HL-60 (cell line): ENCODE data around the gene CEND1.

Experiments used
- DNase-seq, 2 experiments: peaks; one replicate each; pipeline ENCODE4 v3.0.0-alpha.2; 2010 to 2020; ENCODE audit warnings: low read depth in 1 of 2, low spot score in 1 of 2
- H3K27ac ChIP-seq: fragments of 250-450 bp; sonication (Bioruptor Pico); replicated peaks from 2 replicates; pipeline ENCODE4 v1.5.1; 2020; ENCODE audit warnings: mild to moderate bottlenecking, moderate library complexity
- H3K27me3 ChIP-seq: fragments of 250-450 bp; sonication (Bioruptor Pico); 2 replicates; pipeline ENCODE4 v1.5.1; 2021; ENCODE audit warnings: mild to moderate bottlenecking, moderate library complexity; ENCODE audit not compliant: insufficient read depth, poor library complexity, severe bottlenecking
- H3K4me3 ChIP-seq: replicated peaks from 2 replicates; pipeline ENCODE4 v1.5.1; 2011; ENCODE audit warnings: mild to moderate bottlenecking, control low read depth, low read length; ENCODE audit not compliant: insufficient read depth
- CTCF ChIP-seq: IDR thresholded peaks from one replicate; pipeline ENCODE4 v1.5.1; 2011; ENCODE audit warnings: low read length, control low read depth, inconsistent platforms; ENCODE audit not compliant: insufficient read depth
- GABPA ChIP-seq: IDR thresholded peaks from 2 replicates; pipeline ENCODE4 v1.6.1; 2012; ENCODE audit warnings: low read depth
- POLR2AphosphoS5 ChIP-seq: IDR thresholded peaks from 2 replicates; pipeline ENCODE4 v1.6.1; 2012; ENCODE audit warnings: low read depth
- SPI1 ChIP-seq: IDR thresholded peaks from 2 replicates; pipeline ENCODE4 v1.6.1; 2012; ENCODE audit warnings: low read depth, mild to moderate bottlenecking, borderline replicate concordance
- TF ChIP-seq, protein P1 (sequence below): IDR thresholded peaks from 2 replicates; pipeline ENCODE4 v1.6.1; 2012; ENCODE audit warnings: low read depth; ENCODE audit not compliant: insufficient replicate concordance

CEND1 gene

DNA sequence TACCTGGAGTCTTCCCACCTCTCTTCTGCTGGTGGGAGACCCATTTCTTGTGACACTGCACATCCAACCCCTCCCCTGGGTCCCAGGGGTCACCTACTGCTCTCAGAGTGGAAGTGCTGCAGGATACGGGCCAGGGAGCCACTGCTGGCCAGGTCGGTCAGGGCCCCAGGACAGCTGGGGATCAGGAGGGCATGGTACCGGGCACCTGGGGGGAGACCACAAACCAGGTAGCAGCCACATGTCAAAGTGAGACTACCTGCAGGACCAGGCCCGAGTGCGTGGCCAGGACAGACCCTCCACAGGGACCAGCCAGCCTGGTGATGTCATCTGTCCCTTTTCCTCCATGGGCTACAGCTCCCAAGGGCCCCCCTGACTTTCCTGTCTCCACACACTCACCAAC lies 16.5 kb downstream of the CEND1 start:
- TF ChIP-seq SPI1: no peak
- TF ChIP-seq CTCF: no peak
- TF ChIP-seq, protein P1, sequence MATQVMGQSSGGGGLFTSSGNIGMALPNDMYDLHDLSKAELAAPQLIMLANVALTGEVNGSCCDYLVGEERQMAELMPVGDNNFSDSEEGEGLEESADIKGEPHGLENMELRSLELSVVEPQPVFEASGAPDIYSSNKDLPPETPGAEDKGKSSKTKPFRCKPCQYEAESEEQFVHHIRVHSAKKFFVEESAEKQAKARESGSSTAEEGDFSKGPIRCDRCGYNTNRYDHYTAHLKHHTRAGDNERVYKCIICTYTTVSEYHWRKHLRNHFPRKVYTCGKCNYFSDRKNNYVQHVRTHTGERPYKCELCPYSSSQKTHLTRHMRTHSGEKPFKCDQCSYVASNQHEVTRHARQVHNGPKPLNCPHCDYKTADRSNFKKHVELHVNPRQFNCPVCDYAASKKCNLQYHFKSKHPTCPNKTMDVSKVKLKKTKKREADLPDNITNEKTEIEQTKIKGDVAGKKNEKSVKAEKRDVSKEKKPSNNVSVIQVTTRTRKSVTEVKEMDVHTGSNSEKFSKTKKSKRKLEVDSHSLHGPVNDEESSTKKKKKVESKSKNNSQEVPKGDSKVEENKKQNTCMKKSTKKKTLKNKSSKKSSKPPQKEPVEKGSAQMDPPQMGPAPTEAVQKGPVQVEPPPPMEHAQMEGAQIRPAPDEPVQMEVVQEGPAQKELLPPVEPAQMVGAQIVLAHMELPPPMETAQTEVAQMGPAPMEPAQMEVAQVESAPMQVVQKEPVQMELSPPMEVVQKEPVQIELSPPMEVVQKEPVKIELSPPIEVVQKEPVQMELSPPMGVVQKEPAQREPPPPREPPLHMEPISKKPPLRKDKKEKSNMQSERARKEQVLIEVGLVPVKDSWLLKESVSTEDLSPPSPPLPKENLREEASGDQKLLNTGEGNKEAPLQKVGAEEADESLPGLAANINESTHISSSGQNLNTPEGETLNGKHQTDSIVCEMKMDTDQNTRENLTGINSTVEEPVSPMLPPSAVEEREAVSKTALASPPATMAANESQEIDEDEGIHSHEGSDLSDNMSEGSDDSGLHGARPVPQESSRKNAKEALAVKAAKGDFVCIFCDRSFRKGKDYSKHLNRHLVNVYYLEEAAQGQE: no peak
- TF ChIP-seq GABPA: no peak
- no peak for TF ChIP-seq POLR2AphosphoS5
- no peak overlapping the region for H3K4me3 ChIP-seq
- no peak for DNase-seq
- no peak overlapping the region for H3K27ac ChIP-seq
- no peaks in the 10 kb centered on the region for H3K27me3 ChIP-seq

DNA sequence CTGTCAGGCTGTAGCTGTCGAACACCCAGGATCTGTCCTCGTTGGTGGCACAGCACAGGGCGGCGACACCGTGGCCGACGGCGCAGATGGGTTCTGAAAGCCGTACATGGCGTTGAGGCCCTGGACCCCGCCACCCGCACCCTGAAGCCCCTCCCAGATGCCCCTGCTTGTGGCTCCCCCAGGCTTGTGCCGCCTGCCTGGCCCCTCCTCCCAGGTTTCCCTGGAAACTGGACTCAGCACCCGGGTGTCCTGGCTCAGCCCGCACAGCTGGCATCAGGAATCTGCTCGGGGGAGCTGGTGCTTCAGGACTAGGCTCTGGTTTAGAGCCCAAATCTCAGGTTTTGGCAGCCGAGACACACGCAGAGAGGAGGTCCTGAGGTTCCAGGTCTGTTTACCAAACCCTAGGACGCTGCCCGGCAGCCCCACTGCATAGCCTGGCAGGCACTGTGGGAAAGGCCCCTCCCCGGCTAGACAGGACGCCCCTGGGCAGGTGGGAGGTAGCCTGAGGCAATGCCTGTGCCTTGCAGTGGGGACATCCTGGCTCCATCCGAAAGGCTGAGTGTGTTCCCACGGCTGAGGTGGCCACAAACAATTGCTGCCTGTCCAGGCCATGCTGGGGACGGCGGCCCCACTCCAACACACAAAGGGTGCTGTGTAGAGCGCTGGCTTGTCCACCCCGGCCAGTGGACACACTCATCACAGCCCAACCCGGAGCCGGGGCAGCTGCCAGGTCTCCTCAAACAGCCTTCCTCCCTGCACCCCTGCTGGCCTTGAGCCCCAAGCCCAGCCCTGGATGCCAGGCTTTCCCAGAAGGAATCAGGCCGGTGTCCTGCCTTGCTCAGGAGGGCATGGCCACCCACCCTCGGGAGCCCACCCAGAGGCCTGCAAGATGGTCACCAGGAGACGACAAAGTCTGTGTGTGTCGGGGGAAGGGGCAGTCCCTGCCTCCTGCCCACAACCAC lies 17.2 kb downstream of the CEND1 start:
- Histone ChIP-seq H3K27me3 (no peaks in the 10 kb centered on the region), H3K4me3 (no peak overlapping the region), H3K27ac (no peak overlapping the region)
- TF ChIP-seq SPI1 (no peak), POLR2AphosphoS5 (no peak; the same call in 1 of the 2 replicates), GABPA (no peak), CTCF (no peak)
- TF ChIP-seq, protein P1: no peak
- DNase-seq: no peak

DNA sequence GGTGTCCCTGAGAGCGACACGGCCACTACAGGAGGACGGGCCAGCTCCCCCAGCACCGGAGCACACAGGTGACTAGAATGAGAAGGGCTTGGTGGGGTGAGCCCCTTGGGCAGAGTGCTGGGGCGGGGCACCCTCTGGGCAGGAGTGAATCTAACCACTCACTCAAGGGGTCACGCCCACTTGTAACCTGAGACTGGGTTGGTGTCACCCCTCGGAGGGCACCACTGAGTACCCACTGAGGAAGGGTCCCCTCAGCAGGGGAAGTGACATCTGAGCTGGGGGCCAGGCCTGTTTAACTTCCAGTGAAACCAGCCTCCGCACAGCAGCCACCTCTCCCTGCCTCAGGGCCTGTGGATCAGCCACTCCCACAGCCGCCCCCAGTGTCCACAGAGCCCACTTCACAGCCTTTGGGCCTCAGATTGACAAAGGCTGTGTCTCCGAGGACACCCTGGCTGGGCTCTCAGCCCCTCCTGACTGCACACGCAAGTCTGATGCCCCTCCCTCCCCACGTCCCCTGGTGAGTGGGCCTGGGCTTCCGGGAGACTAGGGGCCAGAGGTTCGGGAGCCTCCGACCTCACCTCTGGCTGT lies 18.2 kb downstream of the CEND1 start:
- TF ChIP-seq SPI1 (no peak), CTCF (no peak), GABPA (no peak), POLR2AphosphoS5 (no peak)
- TF ChIP-seq, protein P1: no peak
- H3K27ac ChIP-seq: no peak overlapping the region
- no peak overlapping the region for H3K4me3 ChIP-seq
- no peaks in the 10 kb centered on the region for H3K27me3 ChIP-seq
- DNase-seq: no peak
